ENCODE data around the gene INSC.

GRCh38 chr11:15204711-15205110, 90.0 kb downstream of the INSC start:
- TF ChIP-seq CTCF (IDR thresholded peaks at IDR 0.05): no peak
- no peak for TF ChIP-seq POLR2A (IDR thresholded peaks at IDR 0.05)
